RWPE2 (cell line): Measurements from ENCODE around the gene SCN7A.

Experiments used
- ATAC-seq: fragments of 200-7000 bp; cut with Tn5 transposase; 3 replicates; pipeline ENCODE4 v1.9.1; 2021; ENCODE audit warnings: low read depth
- DNase-seq: peaks from one replicate; pipeline ENCODE4 v3.0.0-alpha.2; 2020; ENCODE audit warnings: low spot score
- H3K27ac ChIP-seq: fragments of 450-650 bp; 2 replicates; pipeline ENCODE4 v1.5.1; 2017; ENCODE audit warnings: mild to moderate bottlenecking; ENCODE audit not compliant: poor library complexity, severe bottlenecking
- H3K27me3 ChIP-seq: fragments of 250-450 bp; sonication (Bioruptor Pico); 2 replicates; pipeline ENCODE4 v1.5.1; 2021; ENCODE audit warnings: mild to moderate bottlenecking, moderate library complexity; ENCODE audit not compliant: insufficient read depth, poor library complexity, severe bottlenecking
- H3K36me3 ChIP-seq: fragments of 250-450 bp; sonication (Bioruptor Pico); 2 replicates; pipeline ENCODE4 v1.5.1; 2020; ENCODE audit warnings: low read depth, mild to moderate bottlenecking, moderate library complexity
- H3K4me1 ChIP-seq: fragments of 250-450 bp; sonication (Bioruptor Pico); 2 replicates; pipeline ENCODE4 v1.5.1; 2021; ENCODE audit warnings: mild to moderate bottlenecking, moderate library complexity; ENCODE audit not compliant: insufficient read depth, poor library complexity, severe bottlenecking
- H3K4me3 ChIP-seq: fragments of 250-450 bp; sonication (Bioruptor Pico); 2 replicates; pipeline ENCODE4 v1.5.1; 2021; ENCODE audit warnings: mild to moderate bottlenecking, moderate library complexity; ENCODE audit not compliant: severe bottlenecking
- H3K9me3 ChIP-seq: fragments of 250-450 bp; sonication (Bioruptor Pico); 2 replicates; pipeline ENCODE4 v1.5.1; 2021; ENCODE audit warnings: mild to moderate bottlenecking, moderate library complexity; ENCODE audit not compliant: severe bottlenecking
- TF ChIP-seq, protein P1 (sequence below): fragments of 450-650 bp; IDR thresholded peaks from one replicate; pipeline ENCODE4 v1.5.1; 2017; ENCODE audit warnings: mild to moderate bottlenecking, moderate library complexity; ENCODE audit not compliant: poor library complexity, severe bottlenecking

Gene SCN7A

GRCh38 chr2:166513952-166514351, 19.9 kb upstream of the SCN7A start:
- DNase-seq (no peak), ATAC-seq (no peak)
- Histone ChIP-seq H3K9me3 (no peaks in the 10 kb centered on the region), H3K36me3 (no peaks in the 10 kb centered on the region), H3K27me3 (no peaks in the 10 kb centered on the region), H3K4me1 (peaks cover 2% of the 10 kb centered on the region), H3K27ac (no peak overlapping the region), H3K4me3 (no peak overlapping the region)
- TF ChIP-seq, protein P1, sequence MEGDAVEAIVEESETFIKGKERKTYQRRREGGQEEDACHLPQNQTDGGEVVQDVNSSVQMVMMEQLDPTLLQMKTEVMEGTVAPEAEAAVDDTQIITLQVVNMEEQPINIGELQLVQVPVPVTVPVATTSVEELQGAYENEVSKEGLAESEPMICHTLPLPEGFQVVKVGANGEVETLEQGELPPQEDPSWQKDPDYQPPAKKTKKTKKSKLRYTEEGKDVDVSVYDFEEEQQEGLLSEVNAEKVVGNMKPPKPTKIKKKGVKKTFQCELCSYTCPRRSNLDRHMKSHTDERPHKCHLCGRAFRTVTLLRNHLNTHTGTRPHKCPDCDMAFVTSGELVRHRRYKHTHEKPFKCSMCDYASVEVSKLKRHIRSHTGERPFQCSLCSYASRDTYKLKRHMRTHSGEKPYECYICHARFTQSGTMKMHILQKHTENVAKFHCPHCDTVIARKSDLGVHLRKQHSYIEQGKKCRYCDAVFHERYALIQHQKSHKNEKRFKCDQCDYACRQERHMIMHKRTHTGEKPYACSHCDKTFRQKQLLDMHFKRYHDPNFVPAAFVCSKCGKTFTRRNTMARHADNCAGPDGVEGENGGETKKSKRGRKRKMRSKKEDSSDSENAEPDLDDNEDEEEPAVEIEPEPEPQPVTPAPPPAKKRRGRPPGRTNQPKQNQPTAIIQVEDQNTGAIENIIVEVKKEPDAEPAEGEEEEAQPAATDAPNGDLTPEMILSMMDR, result no peak

- Histone ChIP-seq H3K4me3 (no peak overlapping the region), H3K4me1 (no peaks in the 10 kb centered on the region), H3K27ac (no peak overlapping the region), H3K27me3 (peaks cover 9% of the 10 kb centered on the region), H3K9me3 (no peaks in the 10 kb centered on the region), H3K36me3 (no peaks in the 10 kb centered on the region)
- DNase-seq, result no peak
- no peak for ATAC-seq
- TF ChIP-seq, protein P1, result no peak
These were observed 5.2 kb upstream of the SCN7A start for GRCh38 chr2:166499281-166499680.

DNA sequence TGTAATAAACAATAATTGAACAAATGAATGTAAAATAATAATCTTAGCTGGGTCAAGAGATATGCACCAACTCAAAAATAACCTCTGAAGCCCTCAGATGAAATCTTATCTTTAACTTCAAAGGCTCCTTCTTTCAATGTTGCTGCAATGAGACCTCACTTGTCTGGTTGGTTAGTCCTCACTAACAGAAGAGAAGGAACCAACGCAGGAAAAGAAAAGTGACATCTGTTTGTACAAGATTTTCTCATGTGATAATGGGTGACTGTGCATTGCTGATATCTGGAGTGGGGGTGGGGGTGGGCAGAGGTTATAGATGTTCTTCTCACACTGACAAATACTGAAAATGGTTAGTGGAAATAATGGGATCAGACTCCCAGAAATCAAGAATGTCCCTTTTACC, 2.6 kb downstream of the SCN7A start:
- Histone ChIP-seq H3K27me3 (peaks cover 12% of the 10 kb centered on the region), H3K4me1 (no peaks in the 10 kb centered on the region), H3K36me3 (no peaks in the 10 kb centered on the region), H3K27ac (no peak overlapping the region), H3K4me3 (no peak overlapping the region), H3K9me3 (no peaks in the 10 kb centered on the region)
- no peak for DNase-seq
- TF ChIP-seq, protein P1, result no peak
- no peak for ATAC-seq

DNA sequence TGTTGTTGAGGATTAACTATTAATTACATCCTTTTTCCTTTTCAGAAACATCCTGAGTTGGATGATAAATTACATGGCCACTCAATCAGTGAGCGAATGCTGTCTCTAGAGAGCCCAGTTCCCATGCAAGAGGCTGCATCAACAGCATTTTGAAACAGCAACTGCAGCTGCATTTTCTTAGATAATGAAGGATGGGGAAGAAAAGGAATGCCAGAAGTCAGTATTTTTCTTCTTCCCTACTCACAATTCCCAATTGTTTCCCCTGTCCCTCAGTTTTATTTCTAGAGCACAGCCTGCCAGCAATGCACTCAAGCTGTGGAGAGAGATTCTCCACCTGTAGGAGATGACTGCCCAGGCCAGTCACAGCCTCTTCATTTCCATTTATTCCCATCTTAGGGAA, 6.9 kb downstream of the SCN7A start:
- TF ChIP-seq, protein P1, result no peak
- no peaks in the 10 kb centered on the region for H3K36me3 ChIP-seq
- no peaks in the 10 kb centered on the region for H3K4me1 ChIP-seq
- no peak overlapping the region for H3K4me3 ChIP-seq
- H3K27me3 ChIP-seq, result no peaks in the 10 kb centered on the region
- H3K9me3 ChIP-seq, result no peaks in the 10 kb centered on the region
- H3K27ac ChIP-seq, result no peak overlapping the region
- no peak for DNase-seq
- no peak for ATAC-seq

DNA sequence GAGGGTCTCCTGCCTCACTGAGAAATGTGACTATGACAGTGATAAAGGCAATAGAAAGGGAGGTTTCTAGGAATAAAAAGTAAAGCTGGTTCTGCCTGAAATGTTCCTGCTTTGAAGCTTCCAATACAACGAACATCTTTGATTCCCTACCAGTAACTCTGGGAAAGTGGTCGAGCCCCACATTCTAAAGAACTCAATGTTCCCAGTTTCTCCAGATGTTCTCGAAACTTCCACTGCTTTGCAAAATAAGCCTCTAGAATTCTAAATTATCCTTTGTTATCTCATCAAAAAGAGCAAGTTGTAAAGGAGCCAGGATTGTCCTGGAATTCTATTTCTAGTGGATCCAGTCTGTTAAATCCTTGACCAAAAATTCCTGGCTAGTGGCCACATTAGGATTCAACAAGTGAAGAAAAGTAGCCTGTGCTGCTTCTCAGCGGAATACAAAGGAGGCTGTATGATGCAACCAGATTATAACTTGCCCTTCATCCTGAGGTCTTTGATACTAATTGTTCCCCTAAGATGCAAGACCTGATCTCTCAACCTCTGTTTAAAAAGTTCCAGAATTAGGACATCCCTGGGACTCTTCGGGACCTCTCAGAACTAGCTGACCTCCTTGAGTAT, 8.4 kb downstream of the SCN7A start:
- Histone ChIP-seq H3K9me3 (no peaks in the 10 kb centered on the region), H3K4me1 (no peaks in the 10 kb centered on the region), H3K36me3 (no peaks in the 10 kb centered on the region), H3K27ac (no peak overlapping the region), H3K27me3 (no peaks in the 10 kb centered on the region), H3K4me3 (no peak overlapping the region)
- DNase-seq, result no peak
- TF ChIP-seq, protein P1, result no peak
- no peak for ATAC-seq
